OCI-LY7 (cell line): ENCODE results near the gene PITPNM1. TPM values are rescaled to one million over a fixed set of nuclear protein-coding genes. Genes with fewer than 3 reads are reported as not detected.

Experiments used
- BruUV-seq: library from RNA; stranded (reverse); fragments of 400-500 nt; replicated peaks from 2 replicates; lab custom pipeline; 2021; lab: Mats Ljungman, UMichigan
- CTCF ChIA-PET: fragments of 300-600 bp; sonication (Branson Sonifier 250); formaldehyde crosslinking; loops from one replicate; lab custom pipeline; 2022; ENCODE audit warnings: antibody characterized with exemption; ENCODE audit not compliant: unreplicated experiment; lab: Charles Lee
- POLR2A ChIA-PET: fragments of 300-600 bp; sonication (Branson Sonifier 250); formaldehyde crosslinking; loops from one replicate; lab custom pipeline; 2022; ENCODE audit warnings: antibody characterized with exemption; lab: Charles Lee
- DNase-seq: peaks from one replicate; pipeline ENCODE4 v3.0.0-alpha.2; 2015; ENCODE audit warnings: low spot score
- H2AFZ ChIP-seq: fragments of 200-600 bp; sonication (generic), shearing (Covaris generic); 2 replicates; pipeline ENCODE4 v1.6.1; 2014; ENCODE audit warnings: mild to moderate bottlenecking, antibody characterized with exemption, low read length, moderate library complexity
- H3K27ac ChIP-seq: fragments of 200-600 bp; sonication (generic); 2 replicates; pipeline ENCODE4 v1.5.1; 2014; ENCODE audit warnings: mixed run types, low read depth, mild to moderate bottlenecking, moderate library complexity, low read length, inconsistent platforms; ENCODE audit not compliant: poor library complexity, severe bottlenecking
- H3K36me3 ChIP-seq: fragments of 200-600 bp; sonication (generic); 2 replicates; pipeline ENCODE4 v1.6.1; 2014; ENCODE audit warnings: mild to moderate bottlenecking, antibody characterized with exemption, low read length, moderate library complexity, mixed read lengths; ENCODE audit not compliant: insufficient read depth
- H3K4me1 ChIP-seq: fragments of 200-600 bp; sonication (generic); 2 replicates; pipeline ENCODE4 v1.5.1; 2014; ENCODE audit warnings: mild to moderate bottlenecking, low read length; ENCODE audit not compliant: insufficient read depth, poor library complexity, severe bottlenecking
- H3K4me2 ChIP-seq: fragments of 200-600 bp; sonication (generic); 2 replicates; pipeline ENCODE4 v1.6.1; 2014; ENCODE audit warnings: mild to moderate bottlenecking, low read length
- H3K4me3 ChIP-seq: fragments of 200-600 bp; sonication (generic); 2 replicates; pipeline ENCODE4 v1.5.1; 2014; ENCODE audit warnings: mild to moderate bottlenecking, low read depth, low read length; ENCODE audit not compliant: poor library complexity, severe bottlenecking
- H3K79me2 ChIP-seq: fragments of 200-600 bp; sonication (generic); 2 replicates; pipeline ENCODE4 v1.6.1; 2016; ENCODE audit warnings: low read depth, mild to moderate bottlenecking, low read length, moderate library complexity, mixed read lengths; ENCODE audit not compliant: insufficient read depth
- H3K9me2 ChIP-seq: fragments of 200-600 bp; sonication (generic); 2 replicates; pipeline ENCODE4 v1.6.1; 2016; ENCODE audit warnings: mild to moderate bottlenecking, low read length, mixed read lengths; ENCODE audit not compliant: insufficient read depth
- H3K9me3 ChIP-seq: fragments of 200-600 bp; sonication (generic); 2 replicates; pipeline ENCODE4 v1.6.1; 2014; ENCODE audit warnings: mild to moderate bottlenecking, mixed run types, low read length, mixed read lengths
- H4K20me1 ChIP-seq: fragments of 200-600 bp; sonication (generic); 2 replicates; pipeline ENCODE4 v1.6.1; 2014; ENCODE audit warnings: mild to moderate bottlenecking, antibody characterized with exemption, low read length, moderate library complexity, mixed read lengths; ENCODE audit not compliant: insufficient read depth
- CTCF ChIP-seq: fragments of 200-600 bp; sonication (generic); conservative IDR thresholded peaks from 2 replicates; pipeline ENCODE4 v1.5.1; 2014; ENCODE audit warnings: mild to moderate bottlenecking, antibody characterized with exemption, low read length, moderate library complexity, mixed read lengths
- EZH2phosphoT487 ChIP-seq: fragments of 200-600 bp; sonication (generic); IDR thresholded peaks from 2 replicates; pipeline ENCODE4 v1.6.1; 2018; ENCODE audit warnings: low read depth, borderline replicate concordance, mild to moderate bottlenecking, mixed run types, antibody characterized with exemption, low read length, moderate library complexity, mixed read lengths
- intact Hi-C: fragments of 100-400 bp; cut with micrococcal nuclease; formaldehyde crosslinking; loops from one replicate; pipeline ENCODE4 v1.10.0; 2022; ENCODE audit not compliant: unreplicated experiment
- total RNA-seq, 2 experiments: library from RNA; depleted of rRNA in 1 of 2; stranded (reverse); fragments of >200 nt in 1 of 2; shearing (Covaris generic) in 1 of 2; gene quantifications; 2 replicates each; pipeline ENCODE4 v1.2.3, GENCODE V29; 2014 to 2022

PITPNM1 gene
- total RNA-seq, 2 experiments from 2014 or later, result 37.2 to 51.3 TPM

- TF ChIP-seq EZH2phosphoT487 (no peak), CTCF (no peak)
- ChIA-PET CTCF (interaction anchor here (0.6 to 1.1 kb wide), 3 partner anchors 10 to 187 kb away, joined by 3 to 9 read pairs (median 3); no protein-coding TSS in a partner anchor), POLR2A (interaction anchor here (0.6 to 2.0 kb wide), 4 partner anchors 14 to 510 kb away, joined by 3 to 18 read pairs (median 5); partner anchors contain the start of genes PPP1CA and PTPRCAP)
- Histone ChIP-seq H3K9me3 (no peaks in the 10 kb centered on the region), H3K36me3 (no peaks in the 10 kb centered on the region; the same call in 1 of the 2 replicates), H3K4me2 (peak overlapping the region; percentile 100), H2AFZ (0 out of 2 replicates have a peak overlapping the region, but pooled peaks have one; percentile 9), H3K4me3 (peak overlapping the region; percentile 89), H3K79me2 (peaks cover 23% of the 10 kb centered on the region; the same call in 1 of the 2 replicates), H3K27ac (peak overlapping the region; percentile 82), H3K9me2 (no peaks in the 10 kb centered on the region), H4K20me1 (no peaks in the 10 kb centered on the region), H3K4me1 (peaks cover 68% of the 10 kb centered on the region)
- BruUV-seq, result TSS peak; percentile 10
- intact Hi-C loops, result loop anchor here (1.0 to 5.0 kb wide), 2 partner anchors 27 to 112 kb away; partner anchors contain the start of genes POLD4 and PTPRCAP
- DNase-seq, result peak; percentile 96
Measured at GRCh38 chr11:67464411-67465188, 40.6 kb downstream of the PITPNM1 start.

- peak overlapping the region; percentile 93 for H3K4me2 ChIP-seq
- no TSS peak for BruUV-seq
- no peaks in the 10 kb centered on the region for H4K20me1 ChIP-seq
- no peaks in the 10 kb centered on the region; the same call in 1 of the 2 replicates for H3K36me3 ChIP-seq
- peak overlapping the region; percentile 89 for H3K4me3 ChIP-seq
- DNase-seq, result no peak
- no peak for TF ChIP-seq CTCF
- no peak for TF ChIP-seq EZH2phosphoT487
- no peaks in the 10 kb centered on the region for H3K9me3 ChIP-seq
- H3K4me1 ChIP-seq, result peaks cover 72% of the 10 kb centered on the region
- H2AFZ ChIP-seq, result 0 out of 2 replicates have a peak overlapping the region, but pooled peaks have one; percentile 9
- intact Hi-C loops, result loop anchor here (1.0 kb wide), 1 partner anchor 27 kb away; the partner anchor contains the start of gene PTPRCAP
- POLR2A ChIA-PET, result interaction anchor here (0.7 kb wide), 1 partner anchor 12 kb away, joined by 4 read pairs; no protein-coding TSS in a partner anchor
- H3K79me2 ChIP-seq, result peaks cover 23% of the 10 kb centered on the region; the same call in 1 of the 2 replicates
- peak overlapping the region; percentile 69 for H3K27ac ChIP-seq
- CTCF ChIA-PET, result no interaction called here
- no peaks in the 10 kb centered on the region for H3K9me2 ChIP-seq
Measured at GRCh38 chr11:67463680-67464410, 41.3 kb downstream of the PITPNM1 start.
